WERI-Rb-1 (cell line): ENCODE measurements around the gene SLC2A10.

Source experiments
- DNase-seq: peaks from one replicate; pipeline ENCODE4 v3.0.0-alpha.2; 2020
- H3K27ac ChIP-seq: fragments of 250-450 bp; sonication (Bioruptor Pico); 2 replicates; pipeline ENCODE4 v1.5.1; 2020; ENCODE audit warnings: mild to moderate bottlenecking, moderate library complexity
- H3K27me3 ChIP-seq: fragments of 250-450 bp; sonication (Bioruptor Pico); 2 replicates; pipeline ENCODE4 v1.5.1; 2021; ENCODE audit warnings: mild to moderate bottlenecking, low read depth, moderate library complexity; ENCODE audit not compliant: insufficient read depth, severe bottlenecking
- H3K36me3 ChIP-seq: fragments of 250-450 bp; sonication (Bioruptor Pico); 2 replicates; pipeline ENCODE4 v1.5.1; 2020; ENCODE audit warnings: mild to moderate bottlenecking, moderate library complexity
- H3K4me3 ChIP-seq: 2 replicates; pipeline ENCODE4 v1.5.1; 2011; ENCODE audit warnings: low read depth, mild to moderate bottlenecking, control low read depth, low read length
- H3K9me3 ChIP-seq: fragments of 250-450 bp; sonication (Bioruptor Pico); 2 replicates; pipeline ENCODE4 v1.5.1; 2021; ENCODE audit warnings: mild to moderate bottlenecking, moderate library complexity; ENCODE audit not compliant: severe bottlenecking
- TF ChIP-seq, protein P1 (sequence below): IDR thresholded peaks from 2 replicates; pipeline ENCODE4 v1.5.1; 2011; ENCODE audit warnings: low read depth, mild to moderate bottlenecking, control low read depth, inconsistent platforms, low read length

The SLC2A10 gene

DNA sequence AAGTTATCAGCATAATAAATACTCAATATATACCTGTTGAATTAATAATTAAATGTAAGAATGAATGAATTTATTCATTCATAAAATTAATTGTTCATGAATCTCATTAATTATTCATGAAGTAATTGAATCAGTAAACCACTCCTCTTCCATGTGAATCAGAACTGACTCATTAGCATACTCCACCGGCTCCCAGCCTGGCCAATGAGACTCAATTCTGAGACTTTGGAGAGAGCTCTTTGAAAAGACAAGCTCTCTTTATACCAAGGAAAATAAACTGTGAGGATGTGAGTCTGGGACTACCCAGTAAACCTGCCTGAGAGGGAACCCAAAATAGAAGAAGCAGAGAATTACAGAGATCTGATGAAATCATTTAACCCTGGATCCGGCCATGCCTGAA lies 8.4 kb upstream of the SLC2A10 start:
- TF ChIP-seq, protein P1, sequence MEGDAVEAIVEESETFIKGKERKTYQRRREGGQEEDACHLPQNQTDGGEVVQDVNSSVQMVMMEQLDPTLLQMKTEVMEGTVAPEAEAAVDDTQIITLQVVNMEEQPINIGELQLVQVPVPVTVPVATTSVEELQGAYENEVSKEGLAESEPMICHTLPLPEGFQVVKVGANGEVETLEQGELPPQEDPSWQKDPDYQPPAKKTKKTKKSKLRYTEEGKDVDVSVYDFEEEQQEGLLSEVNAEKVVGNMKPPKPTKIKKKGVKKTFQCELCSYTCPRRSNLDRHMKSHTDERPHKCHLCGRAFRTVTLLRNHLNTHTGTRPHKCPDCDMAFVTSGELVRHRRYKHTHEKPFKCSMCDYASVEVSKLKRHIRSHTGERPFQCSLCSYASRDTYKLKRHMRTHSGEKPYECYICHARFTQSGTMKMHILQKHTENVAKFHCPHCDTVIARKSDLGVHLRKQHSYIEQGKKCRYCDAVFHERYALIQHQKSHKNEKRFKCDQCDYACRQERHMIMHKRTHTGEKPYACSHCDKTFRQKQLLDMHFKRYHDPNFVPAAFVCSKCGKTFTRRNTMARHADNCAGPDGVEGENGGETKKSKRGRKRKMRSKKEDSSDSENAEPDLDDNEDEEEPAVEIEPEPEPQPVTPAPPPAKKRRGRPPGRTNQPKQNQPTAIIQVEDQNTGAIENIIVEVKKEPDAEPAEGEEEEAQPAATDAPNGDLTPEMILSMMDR: no peak
- DNase-seq: no peak

DNA sequence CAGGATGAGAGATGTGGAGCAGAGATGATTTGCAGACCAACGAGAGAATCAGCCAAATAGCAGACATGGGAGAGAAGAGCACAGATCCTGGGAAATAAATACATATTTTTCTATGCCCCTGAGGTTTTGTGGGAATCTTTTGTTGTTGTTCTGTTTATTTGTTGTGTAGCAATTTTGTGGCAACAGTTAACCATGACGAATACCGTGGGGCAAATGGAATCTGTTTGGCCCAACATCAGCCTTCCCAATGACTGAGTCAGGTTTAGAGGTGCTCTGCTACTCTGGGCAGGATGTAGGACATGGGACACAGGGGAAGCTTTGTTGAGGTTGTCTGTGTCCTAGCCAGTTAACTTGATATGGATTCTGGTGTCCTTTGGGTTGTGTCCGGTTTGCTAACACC lies 7.9 kb upstream of the SLC2A10 start:
- DNase-seq: no peak
- TF ChIP-seq, protein P1: no peak
- H3K36me3 ChIP-seq: no peaks in the 10 kb centered on the region
- H3K27me3 ChIP-seq: no peaks in the 10 kb centered on the region
- peaks cover 2% of the 10 kb centered on the region for H3K9me3 ChIP-seq
- no peak overlapping the region for H3K4me3 ChIP-seq
- H3K27ac ChIP-seq: no peak overlapping the region

More for the DNA sequence above, 8.4 kb upstream of the SLC2A10 start:
- no peak overlapping the region for H3K4me3 ChIP-seq
- no peaks in the 10 kb centered on the region for H3K9me3 ChIP-seq
- no peaks in the 10 kb centered on the region for H3K36me3 ChIP-seq
- no peaks in the 10 kb centered on the region for H3K27me3 ChIP-seq
- H3K27ac ChIP-seq: no peak overlapping the region

DNA sequence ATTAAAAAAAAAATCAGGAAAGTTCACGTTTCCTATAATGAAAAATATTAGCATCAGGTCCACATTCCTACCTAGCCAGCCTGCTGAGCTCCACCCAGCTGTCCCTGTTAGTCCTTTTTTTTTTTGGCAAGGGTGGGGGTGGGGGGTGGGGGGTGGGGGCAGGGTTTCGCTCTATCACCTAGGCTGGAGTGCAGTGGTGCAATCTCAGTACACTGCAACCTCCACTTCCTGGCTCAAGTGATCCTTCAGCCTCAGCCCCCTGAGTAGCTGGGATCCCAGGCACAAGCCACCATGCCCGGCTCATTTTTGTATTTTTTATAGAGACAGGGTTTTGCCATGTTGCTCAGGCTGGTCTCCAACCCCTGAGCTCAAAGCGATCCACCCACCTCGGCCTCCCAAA lies 7.5 kb upstream of the SLC2A10 start:
- H3K27ac ChIP-seq: no peak overlapping the region
- TF ChIP-seq, protein P1: no peak
- DNase-seq: no peak

DNA sequence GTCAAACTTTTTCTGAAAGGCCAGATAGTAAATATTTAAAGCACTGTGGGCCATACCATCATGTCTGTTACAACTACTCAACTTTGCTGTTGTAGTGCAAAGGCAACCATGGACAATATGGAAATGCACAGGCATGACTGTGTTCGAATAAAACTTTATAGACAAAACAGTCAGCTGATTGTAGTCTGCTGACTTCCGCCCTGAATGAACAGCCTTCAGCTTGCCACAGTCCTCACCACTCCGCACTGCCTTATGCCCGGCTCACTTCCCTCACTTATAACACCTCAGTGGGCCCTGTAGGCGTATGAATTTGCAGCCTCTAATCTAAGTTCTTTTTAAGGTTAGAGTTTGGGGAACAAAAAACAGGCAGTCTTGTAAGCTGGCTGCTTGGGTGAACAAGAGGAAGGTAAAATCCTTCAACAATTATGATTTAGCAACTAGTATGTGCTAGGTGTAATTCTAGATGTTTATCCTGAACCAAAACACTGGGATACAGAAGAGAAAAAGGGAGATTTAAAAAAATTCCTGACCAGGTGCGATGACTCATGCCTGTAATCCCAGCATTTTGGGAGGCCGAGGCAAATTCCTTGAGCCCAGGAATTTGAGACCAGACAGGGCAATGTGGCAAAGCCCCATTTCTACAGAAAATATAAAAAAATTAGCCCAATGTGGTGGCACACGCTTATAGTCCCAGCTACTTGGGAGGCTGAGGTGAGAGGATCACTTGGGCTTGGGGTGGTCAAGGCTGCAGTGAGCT lies 6.8 kb upstream of the SLC2A10 start:
- Histone ChIP-seq H3K9me3 (peaks cover 4% of the 10 kb centered on the region), H3K4me3 (no peak overlapping the region), H3K36me3 (no peaks in the 10 kb centered on the region), H3K27ac (no peak overlapping the region), H3K27me3 (no peaks in the 10 kb centered on the region)
- DNase-seq: no peak
- TF ChIP-seq, protein P1: no peak

More for the DNA sequence above, 7.5 kb upstream of the SLC2A10 start:
- Histone ChIP-seq H3K36me3 (no peaks in the 10 kb centered on the region), H3K4me3 (no peak overlapping the region), H3K9me3 (peaks cover 4% of the 10 kb centered on the region), H3K27me3 (no peaks in the 10 kb centered on the region)

DNA sequence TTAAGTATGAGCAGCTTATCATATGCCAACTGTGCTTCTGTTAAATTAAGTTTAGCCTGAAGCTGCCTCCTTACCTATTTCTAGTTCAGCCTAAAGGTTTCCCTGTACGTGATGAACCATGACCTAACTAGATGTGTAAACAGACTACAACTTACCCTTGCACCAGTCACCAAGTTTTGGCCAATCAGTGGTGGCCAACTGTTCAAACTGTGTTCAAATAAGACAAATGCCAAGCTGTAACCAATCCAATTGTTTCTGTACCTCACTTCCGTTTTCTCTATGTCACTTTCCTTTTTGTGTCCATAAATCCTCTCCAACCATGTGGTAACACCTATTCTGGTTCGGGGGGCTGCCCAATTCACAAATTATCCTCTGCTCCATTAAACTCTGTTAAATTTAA lies 6.0 kb upstream of the SLC2A10 start:
- H3K27me3 ChIP-seq: no peaks in the 10 kb centered on the region
- DNase-seq: no peak
- H3K9me3 ChIP-seq: peaks cover 4% of the 10 kb centered on the region
- H3K4me3 ChIP-seq: no peak overlapping the region
- H3K36me3 ChIP-seq: no peaks in the 10 kb centered on the region
- TF ChIP-seq, protein P1: no peak
- no peak overlapping the region for H3K27ac ChIP-seq
